SHP77 (cell line): ENCODE measurements around the gene GSTT4.
"Not testable (repeated sequence)": the region's sequence is repeated elsewhere in the genome, so short reads cannot be mapped to it uniquely, and the experiment has no call there.

Experiments
- DNase-seq, 2 experiments: peaks; one replicate each; lab custom pipeline; 2025; lab: John Stamatoyannopoulos, UW

The GSTT4 gene

DNA sequence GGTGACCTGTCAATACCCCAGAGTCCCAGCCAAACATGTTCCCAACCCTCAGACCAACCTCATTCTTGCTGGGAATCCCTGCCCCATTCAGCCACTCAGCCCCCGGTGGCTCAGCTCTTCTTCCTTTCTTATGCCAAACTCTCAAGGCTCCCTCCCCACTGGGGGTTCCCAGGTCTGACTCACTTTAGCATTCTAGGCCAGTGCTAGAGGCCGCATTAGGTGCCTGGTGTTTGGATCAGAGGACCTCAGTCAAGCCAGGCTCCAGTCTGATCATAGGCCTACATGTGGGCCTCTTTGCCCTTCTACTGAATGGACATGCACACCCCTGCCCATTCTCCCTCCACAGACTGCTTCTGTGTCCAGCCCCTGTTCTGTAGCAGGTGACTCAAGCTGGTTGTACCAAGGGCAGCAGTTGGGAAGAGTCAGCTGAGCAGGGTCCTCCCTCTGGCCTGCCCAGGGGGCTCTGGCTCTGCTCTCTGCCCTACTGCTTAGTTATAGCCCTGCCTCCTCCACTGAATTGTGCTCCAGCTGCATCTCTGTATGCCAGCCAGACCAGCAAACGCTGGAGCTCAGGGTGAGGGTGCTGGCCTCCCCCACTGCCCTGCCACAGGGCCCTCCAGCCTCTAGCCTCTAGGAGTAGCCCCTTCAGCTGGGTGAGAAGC is 15.5 kb downstream of the GSTT4 start:
- not testable (repeated sequence) for DNase-seq

DNA sequence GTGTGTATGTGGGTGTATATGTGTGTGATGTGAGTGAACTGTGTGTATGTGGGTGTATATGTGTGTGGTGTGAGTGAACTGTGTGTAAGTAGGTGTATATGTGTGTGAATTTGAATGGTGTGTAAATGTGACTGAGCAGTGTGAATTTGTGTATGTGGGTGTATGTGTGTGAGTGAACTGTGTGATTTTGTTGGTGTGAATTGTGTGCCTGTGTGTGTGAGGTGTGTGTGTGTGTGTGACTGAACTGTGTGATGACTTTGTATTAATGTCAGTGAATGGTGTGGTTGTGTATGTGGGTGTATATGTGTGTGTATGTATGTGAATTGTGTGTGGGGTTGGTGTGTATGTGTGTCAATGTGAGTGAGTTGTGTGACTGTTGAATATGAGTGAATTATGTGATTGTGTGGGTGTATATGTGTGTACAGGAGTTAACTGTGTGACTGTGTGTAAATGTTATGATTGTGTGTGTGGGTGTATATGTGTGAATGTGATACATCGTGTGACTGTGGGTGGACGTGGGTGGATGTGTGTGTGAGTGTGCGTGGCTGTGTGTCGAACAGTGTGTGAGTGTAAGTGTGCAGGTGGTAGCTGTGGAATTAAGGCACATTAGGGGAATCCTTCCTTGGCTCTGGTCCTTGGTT is 18.6 kb downstream of the GSTT4 start:
- DNase-seq: not testable (repeated sequence)

DNA sequence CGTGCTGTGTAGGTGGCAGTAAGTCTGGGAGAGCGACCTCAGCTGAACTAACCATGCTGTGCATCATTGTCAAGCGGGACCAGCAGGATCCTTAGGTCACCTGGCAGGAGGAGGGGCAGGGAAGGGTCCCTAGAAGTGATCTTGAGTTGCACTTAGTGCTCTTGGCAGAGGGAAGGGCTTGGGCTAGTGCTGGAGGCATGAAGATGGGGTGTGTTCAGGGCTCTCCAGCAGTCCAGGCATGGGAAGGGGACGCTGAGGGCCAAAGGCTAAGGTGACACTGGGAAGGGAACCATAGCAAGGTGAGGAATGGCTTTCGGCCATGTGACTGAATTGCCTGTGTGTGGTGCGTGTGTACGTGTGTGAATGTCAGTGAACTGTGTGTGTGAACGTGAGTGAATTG is 19.2 kb downstream of the GSTT4 start:
- not testable (repeated sequence) for DNase-seq

DNA sequence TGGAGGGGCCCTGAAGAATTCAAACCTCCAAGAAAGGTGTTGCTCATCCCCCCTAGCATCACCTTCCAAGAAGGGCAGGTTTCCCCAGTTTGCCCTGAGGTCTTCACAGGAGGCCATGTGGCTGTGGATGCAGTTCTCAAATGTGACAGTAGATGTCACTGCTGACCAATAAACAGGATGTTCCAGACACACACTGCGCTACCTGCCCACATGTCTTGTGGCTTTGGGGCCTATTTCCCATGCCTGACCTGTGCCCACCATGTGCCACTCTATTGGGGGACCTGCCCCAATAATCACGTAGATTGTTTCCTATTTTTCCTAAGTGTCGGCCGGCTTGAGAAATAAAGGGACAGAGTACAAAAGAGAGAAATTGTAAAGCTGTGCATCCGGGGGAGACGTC is 20.8 kb downstream of the GSTT4 start:
- no peak for DNase-seq

DNA sequence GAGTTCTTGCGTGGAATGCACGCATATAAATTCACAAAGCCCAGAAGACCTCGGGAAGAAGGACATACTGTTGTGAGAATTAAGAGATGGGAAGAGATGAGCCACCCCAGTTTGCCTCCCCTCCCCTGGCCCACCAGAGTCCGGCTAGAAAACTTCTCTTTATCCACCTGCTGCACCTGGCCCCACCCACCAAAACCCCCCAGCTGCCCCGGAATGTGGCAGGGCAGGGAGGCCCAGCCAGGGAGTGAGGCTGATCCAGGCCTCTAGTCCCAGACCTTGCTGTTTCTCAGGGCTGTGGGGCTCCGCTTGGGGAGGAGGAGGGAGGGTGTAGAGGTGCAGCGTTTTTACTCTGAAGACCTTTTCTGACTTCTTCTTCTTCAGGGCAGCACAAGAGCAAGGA is 24.7 kb downstream of the GSTT4 start:
- not testable (repeated sequence) for DNase-seq

DNA sequence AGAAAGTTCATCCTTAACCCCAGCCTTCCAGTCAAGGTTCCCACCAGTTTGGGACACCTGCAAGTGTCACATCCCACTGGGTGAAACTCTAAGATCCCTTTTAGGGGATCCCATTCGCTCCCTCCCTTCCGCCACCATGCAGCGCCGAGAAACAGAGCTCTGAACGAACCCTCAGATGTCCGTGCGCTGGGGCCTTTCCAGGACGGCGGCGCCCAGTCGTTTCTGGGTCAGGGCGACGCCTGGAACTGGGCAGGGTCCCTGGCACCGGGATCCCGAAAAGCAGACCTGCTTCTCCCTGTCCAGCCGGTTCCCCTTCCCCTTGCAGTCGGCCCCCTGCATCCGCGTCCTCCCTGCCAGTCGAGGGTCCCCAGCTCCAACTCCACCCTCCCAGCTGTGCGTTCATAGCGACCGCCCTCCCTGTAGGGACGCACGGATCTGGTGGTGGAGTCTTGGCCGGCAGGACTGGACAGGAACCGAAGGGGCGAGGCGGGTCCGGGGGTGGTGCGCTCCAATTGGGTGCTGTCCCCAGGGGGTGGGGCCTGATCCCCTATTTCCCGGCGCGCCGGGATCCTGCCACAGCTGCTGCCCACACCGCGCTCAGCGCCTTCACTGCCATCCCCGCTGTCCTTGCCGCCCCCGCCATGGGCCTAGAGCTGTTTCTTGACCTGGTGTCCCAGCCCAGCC is 25.6 kb downstream of the GSTT4 start, which contains the start of gene GSTT2:
GSTT2 (plus strand) TSS at position 578 of the 684 bp plus-strand sequence.
- not testable (repeated sequence) for DNase-seq

DNA sequence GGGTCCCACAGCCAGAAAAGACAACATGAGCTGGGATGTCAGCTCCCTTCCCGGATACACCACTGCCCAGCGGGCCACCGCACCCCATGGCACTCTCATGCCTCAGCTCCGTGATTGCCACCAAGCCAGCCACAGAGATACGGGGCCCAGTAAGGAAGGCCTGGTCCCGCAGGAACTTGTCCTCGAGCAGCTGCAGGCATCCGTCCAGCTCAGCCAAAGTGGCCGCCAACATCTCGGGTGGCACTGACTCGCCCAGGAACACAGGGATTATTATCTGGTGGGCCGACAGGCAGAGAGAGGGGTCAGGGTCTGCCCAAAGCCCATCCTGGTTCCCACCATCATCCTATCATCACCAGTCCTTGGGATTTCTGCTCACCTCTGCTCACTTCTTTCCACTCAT is 27.9 kb downstream of the GSTT4 start:
- DNase-seq: not testable (repeated sequence)

DNA sequence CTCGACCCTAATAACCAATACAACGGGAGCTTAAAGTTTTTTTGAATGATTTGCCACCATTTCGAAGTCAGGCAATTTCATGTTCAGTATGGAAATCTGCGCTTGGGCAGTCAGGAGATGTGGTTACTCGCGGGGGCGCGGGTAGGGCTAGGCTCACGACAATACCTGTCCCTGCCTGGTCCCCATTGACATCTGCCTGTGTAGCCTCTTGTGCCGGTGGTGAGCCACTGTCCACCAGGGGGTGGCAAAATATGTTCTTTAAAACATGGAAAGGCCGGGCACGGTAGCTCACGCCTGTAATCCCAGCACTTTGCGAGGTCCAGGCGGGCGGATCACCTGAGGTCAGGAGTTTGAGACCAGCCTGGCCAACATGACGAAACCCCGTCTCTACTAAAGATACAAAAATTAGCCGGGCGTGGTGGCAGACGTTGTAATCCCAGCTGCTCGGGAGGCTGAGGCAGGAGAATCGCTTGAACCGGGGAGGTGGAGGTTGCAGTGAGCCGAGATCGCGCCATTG is 30.4 kb downstream of the GSTT4 start:
- not testable (repeated sequence) for DNase-seq

DNA sequence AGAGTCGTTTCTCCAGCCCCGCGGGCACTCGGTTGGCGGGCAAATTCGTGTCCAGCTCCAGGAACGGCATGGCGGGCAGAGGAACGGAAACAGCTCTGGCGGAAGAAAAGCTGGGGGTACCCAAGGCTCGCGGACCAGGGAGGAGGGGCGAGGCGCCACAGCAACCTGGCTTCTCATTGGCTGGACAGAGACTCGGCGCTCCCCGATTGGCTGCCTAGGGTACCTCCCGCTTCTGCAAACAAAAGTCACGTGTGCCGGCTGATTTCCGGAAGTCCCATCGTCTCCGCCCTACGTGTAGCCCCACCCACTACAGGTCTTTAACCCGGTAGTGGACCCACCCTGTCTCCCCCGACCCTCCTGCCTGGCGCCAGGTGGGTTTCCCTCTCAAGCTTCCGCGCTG is 30.9 kb downstream of the GSTT4 start, which contains the start of gene DDT:
DDT (minus strand) TSS at position 97 of the 400 bp plus-strand sequence; CDS start at position 70, 27 bp downstream.
- not testable (repeated sequence) for DNase-seq

DNA sequence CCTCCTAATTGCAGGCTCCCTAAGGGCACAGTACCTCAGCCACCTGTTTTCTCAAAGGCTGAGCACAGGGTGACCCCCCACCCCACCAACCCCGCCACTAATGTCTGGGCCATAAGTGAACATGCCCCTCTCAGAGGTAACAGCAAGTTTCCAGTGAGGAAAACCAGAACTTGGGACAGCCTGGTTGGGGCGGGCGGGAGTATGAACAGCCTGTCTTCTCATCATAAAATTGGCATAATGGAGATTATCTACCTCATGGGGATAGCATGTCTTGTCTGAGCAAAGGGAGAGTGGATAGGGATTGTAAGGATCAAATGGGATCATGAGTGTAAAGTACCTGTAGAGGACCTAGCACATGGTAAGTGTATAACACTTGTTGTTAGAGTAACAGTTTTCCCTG is 33.3 kb downstream of the GSTT4 start:
- DNase-seq: not testable (repeated sequence)

DNA sequence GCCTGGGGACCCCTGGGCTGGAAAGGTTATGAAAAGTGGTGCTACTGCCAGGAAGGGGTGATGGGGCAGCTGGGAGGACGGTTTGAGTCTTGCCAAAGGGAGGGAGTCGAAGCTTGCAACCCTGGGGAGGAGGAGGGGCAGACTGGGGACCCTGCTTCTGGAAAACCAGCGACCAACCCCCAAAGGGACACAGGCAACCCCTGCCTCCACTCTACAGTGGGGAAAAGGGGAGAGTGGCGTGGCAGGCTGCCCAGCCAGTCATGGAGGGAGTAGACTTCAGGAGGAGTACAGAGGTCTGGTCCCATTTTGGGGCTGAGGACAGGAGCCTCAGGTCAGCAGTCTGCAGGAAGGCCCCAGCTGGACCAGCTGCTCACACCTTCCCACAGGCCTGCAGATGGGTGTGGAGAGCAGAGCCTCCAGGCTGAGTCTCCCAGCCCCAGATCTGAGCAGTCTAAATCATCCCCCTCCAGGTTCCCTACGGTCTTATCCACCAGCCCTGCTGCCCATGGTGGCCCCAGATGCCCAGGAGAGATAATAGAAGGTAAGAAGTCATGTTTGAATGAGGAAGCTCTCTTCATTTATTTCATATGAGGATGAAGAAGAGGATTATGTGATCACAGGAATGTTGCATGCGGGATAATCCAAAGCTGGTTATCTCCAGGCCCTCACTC is 34.3 kb downstream of the GSTT4 start:
- DNase-seq: no peak

DNA sequence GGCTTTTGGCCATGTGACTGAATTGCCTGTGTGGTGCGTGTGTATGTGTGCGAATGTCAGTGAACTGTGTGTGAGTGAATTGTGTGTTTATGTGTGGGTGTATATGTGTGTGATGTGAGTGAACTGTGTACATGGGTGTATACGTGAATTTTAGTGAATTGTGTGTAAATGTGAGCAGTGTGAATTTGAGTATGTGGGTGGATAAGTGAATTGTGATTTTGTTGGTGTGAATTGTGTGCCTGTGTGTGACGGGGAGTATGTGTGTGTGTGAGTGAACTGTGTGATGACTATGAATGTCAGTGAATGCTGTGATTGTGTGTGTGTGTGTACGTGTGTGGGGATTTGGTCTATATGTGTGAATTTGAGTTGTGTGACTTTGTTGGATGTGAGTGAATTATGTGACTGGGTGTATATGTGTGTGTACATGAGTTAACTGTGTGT is 35.0 kb downstream of the GSTT4 start:
- no peak for DNase-seq

DNA sequence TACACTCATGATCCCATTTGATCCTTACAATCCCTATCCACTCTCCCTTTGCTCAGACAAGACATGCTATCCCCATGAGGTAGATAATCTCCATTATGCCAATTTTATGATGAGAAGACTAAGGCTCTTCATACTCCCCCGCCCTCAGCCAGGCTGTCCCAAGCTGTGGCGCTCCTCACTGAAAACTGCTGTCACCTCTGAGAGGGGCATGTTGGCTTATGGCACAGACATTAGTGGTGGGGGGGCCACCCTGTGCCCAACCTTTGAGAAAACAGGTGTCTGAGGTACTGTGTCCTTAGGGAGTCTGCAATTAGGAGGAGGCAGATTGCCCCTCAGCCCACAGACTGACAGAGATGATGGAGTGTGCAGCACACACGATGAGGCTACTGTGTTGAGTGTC is 36.2 kb downstream of the GSTT4 start:
- DNase-seq: no peak

DNA sequence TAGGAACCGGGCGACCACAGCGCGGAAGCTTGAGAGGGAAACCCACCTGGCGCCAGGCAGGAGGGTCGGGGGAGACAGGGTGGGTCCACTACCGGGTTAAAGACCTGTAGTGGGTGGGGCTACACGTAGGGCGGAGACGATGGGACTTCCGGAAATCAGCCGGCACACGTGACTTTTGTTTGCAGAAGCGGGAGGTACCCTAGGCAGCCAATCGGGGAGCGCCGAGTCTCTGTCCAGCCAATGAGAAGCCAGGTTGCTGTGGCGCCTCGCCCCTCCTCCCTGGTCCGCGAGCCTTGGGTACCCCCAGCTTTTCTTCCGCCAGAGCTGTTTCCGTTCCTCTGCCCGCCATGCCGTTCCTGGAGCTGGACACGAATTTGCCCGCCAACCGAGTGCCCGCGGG is 38.7 kb downstream of the GSTT4 start, which contains the start of gene DDTL:
DDTL (plus strand) TSS at position 321 of the 400 bp plus-strand sequence; CDS start at position 348, 27 bp downstream.
- not testable (repeated sequence) for DNase-seq

DNA sequence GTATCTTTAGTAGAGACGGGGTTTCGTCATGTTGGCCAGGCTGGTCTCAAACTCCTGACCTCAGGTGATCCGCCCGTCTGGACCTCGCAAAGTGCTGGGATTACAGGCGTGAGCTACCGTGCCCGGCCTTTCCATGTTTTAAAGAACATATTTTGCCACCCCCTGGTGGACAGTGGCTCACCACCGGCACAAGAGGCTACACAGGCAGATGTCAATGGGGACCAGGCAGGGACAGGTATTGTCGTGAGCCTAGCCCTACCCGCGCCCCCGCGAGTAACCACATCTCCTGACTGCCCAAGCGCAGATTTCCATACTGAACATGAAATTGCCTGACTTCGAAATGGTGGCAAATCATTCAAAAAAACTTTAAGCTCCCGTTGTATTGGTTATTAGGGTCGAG is 39.2 kb downstream of the GSTT4 start:
- not testable (repeated sequence) for DNase-seq

DNA sequence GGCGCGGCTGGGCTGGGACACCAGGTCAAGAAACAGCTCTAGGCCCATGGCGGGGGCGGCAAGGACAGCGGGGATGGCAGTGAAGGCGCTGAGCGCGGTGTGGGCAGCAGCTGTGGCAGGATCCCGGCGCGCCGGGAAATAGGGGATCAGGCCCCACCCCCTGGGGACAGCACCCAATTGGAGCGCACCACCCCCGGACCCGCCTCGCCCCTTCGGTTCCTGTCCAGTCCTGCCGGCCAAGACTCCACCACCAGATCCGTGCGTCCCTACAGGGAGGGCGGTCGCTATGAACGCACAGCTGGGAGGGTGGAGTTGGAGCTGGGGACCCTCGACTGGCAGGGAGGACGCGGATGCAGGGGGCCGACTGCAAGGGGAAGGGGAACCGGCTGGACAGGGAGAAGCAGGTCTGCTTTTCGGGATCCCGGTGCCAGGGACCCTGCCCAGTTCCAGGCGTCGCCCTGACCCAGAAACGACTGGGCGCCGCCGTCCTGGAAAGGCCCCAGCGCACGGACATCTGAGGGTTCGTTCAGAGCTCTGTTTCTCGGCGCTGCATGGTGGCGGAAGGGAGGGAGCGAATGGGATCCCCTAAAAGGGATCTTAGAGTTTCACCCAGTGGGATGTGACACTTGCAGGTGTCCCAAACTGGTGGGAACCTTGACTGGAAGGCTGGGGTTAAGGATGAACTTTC is 44.0 kb downstream of the GSTT4 start, which contains the start of gene GSTT2B:
GSTT2B (minus strand) TSS at position 112 of the 688 bp plus-strand sequence; CDS start at position 48, 64 bp downstream.
- DNase-seq: not testable (repeated sequence)

DNA sequence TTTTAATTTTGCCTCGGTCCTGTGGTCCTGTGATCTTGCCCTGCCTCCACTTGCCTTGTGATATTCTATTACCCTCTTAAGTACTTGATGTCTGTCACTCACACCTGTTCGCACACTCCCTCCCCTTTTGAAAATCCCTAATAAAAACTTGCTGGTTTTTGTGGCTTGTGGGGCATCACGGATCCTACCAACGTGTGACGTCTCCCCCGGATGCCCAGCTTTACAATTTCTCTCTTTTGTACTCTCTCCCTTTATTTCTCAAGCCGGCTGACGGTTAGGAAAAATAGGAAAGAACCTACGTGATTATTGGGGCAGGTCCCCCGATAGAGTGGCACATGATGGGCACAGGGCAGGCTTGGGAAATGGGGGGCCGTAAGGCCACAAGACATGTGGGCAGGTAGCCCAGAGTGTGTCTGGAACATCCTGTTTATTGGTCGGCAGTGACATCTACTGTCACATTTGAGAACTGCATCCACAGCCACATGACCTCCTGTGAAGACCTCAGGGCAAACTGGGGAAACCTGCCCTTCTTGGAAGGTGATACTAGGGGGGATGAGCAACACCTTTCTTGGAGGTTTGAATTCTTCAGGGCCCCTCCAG is 48.9 kb downstream of the GSTT4 start:
- peak; percentile 35 to 77 for DNase-seq

DNA sequence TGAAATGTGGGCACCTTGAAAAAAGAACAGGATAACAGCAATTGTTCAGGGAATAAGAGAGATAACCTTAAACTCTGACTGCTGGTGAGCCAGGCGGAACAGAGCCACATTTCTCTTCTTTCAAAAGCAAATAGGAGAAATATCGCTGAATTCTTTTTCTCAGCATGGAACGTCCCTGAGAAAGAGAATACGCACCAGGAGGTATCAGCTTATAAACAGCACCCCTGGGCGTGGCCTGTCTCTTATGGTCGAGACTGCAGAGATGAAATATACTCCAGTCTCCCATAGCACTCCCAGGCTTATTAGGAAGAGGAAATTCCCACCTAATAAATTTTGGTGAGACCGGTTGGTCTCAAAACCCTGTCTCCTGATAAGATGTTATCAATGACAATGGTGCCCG is 49.4 kb downstream of the GSTT4 start:
- DNase-seq: not testable (repeated sequence)

DNA sequence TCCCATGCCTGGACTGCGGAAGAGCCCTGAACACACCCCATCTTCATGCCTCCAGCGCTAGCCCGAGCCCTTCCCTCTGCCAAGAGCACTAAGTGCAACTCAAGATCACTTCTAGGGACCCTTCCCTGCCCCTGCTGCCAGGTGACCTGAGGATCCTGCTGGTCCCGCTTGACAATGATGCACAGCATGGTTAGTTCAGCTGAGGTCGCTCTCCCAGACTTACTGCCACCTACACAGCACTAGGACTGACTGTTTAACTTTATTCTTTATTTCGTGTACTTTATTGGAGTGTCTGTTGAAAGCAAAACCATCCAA is 50.3 kb downstream of the GSTT4 start:
- DNase-seq: not testable (repeated sequence)

DNA sequence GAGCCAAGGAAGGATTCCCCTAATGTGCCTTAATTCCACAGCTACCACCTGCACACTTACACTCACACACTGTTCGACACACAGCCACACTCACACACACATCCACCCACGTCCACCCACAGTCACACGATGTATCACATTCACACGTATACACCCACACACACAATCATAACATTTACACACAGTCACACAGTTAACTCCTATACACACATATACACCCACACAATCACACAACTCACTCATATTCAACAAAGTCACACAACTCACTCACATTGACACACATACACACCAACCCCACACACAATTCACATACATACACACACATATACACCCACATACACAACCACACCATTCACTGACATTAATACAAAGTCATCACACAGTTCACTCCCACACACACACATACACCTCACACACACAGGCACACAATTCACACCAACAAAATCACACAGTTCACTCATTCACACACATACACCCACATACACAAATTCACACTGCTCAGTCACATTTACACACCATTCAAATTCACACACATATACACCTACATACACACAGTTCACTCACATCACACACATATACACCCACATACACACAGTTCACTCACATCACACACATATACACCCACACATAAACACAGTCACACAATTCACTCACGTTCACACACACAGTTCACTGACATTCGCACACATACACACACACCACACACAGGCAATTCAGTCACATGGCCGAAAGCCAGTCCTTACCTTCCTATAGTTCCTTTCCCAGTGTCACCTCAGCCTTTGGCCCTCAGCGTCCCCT is 50.9 kb downstream of the GSTT4 start:
- DNase-seq: not testable (repeated sequence)
